Transverse colon (tissue), 4 donors: Measurements from ENCODE around the gene ECHS1. TPM values are rescaled to one million over a fixed set of nuclear protein-coding genes. Genes with fewer than 3 reads are reported as not detected.

Experiments used
- DNase-seq: peaks from one replicate; pipeline ENCODE4 v3.0.0-alpha.2; 2019
- H3K27ac ChIP-seq, 4 donors: fragments of 200-600 bp; sonication (generic); 2 replicates each; pipeline ENCODE4 v1.5.1; 2016 to 2018; ENCODE audit warnings: inconsistent platforms in 4 of 4
- H3K27me3 ChIP-seq: fragments of 200-600 bp; sonication (generic); 2 replicates; pipeline ENCODE4 v1.5.1; 2017; ENCODE audit warnings: inconsistent platforms
- H3K36me3 ChIP-seq, 4 donors: fragments of 200-600 bp; sonication (generic); 2 replicates each; pipeline ENCODE4 v1.5.1; 2017 to 2019; ENCODE audit warnings: inconsistent platforms in 4 of 4
- H3K4me1 ChIP-seq, 4 donors: fragments of 200-600 bp; sonication (generic); 2 replicates each; pipeline ENCODE4 v1.5.1; 2017 to 2020; ENCODE audit warnings: inconsistent platforms in 4 of 4
- H3K4me3 ChIP-seq, 4 donors: fragments of 200-600 bp; sonication (generic); 1 replicate in 1 of 4; 2 replicates in 3 of 4; pipeline versions ENCODE4 v1.5.1 to v1.6.1; 2017 to 2019; ENCODE audit warnings: inconsistent platforms in 4 of 4
- H3K9me3 ChIP-seq, 2 donors: fragments of 200-600 bp; sonication (generic); 2 replicates each; pipeline ENCODE4 v1.5.1; 2017 to 2019; ENCODE audit warnings: inconsistent platforms in 2 of 2
- CTCF ChIP-seq, 5 experiments: fragments of 200-600 bp in 3 of 5; fragments of 450-650 bp in 2 of 5; sonication (generic) in 3 of 5; IDR thresholded peaks; 1 replicate in 2 of 5; 2 replicates in 3 of 5; pipeline ENCODE4 v1.5.1; 2016 to 2017; ENCODE audit warnings: antibody characterized with exemption in 5 of 5, inconsistent platforms in 3 of 5, mild to moderate bottlenecking in 2 of 5, moderate library complexity in 1 of 5
- EP300 ChIP-seq: sonication (generic); formaldehyde crosslinking; IDR thresholded peaks from one replicate; pipeline ENCODE4 v1.6.1; 2017; ENCODE audit warnings: antibody characterized with exemption, low read depth
- POLR2A ChIP-seq: fragments of 450-650 bp; IDR thresholded peaks from one replicate; pipeline ENCODE4 v1.6.1; 2016; ENCODE audit warnings: antibody characterized with exemption, mild to moderate bottlenecking, moderate library complexity
- POLR2AphosphoS5 ChIP-seq, 3 donors: sonication (generic); formaldehyde crosslinking; IDR thresholded peaks; one replicate each; pipeline ENCODE4 v1.6.1; 2016; ENCODE audit warnings: antibody characterized with exemption in 3 of 3
- WGBS, 2 donors: methylation state at CpG; one replicate each; pipeline ENCODE4 v1.1.5; 2018; ENCODE audit warnings: low coverage in 1 of 2; 5-methylcytosine and 5-hydroxymethylcytosine counted together
- in situ Hi-C, 4 donors: fragments of 200-750 bp; cut with MboI; loops; one replicate each; pipeline versions ENCODE4 v1.15.0 to v1.15.1; 2017; ENCODE audit warnings: low sequenced_read_pairs in 3 of 4, low pct_ligation_motif_present in 1 of 4, low pct_unique_long_range_greater_than_20kb in 1 of 4
- intact Hi-C: fragments of 100-400 bp; cut with DNase I; formaldehyde crosslinking; loops from one replicate; pipeline ENCODE4 v1.15.1; 2023; ENCODE audit warnings: low total_unique reads
- total RNA-seq, 4 donors: library from RNA; depleted of rRNA; stranded (reverse); fragments of >200 nt; gene quantifications; one replicate each; pipeline ENCODE4 v1.1.0, GENCODE V29; 2016

The ECHS1 gene
- total RNA-seq, 4 donors from 2014 or later = 48.3 to 165 (median 120) TPM

GRCh38 chr10:133366751-133367150 is 6.4 kb downstream of the ECHS1 start:
- no peak for DNase-seq
- Histone ChIP-seq H3K4me1 (peaks cover 0 to 14% (median under 1%) of the 10 kb centered on the region in 4 donors), H3K36me3 (peaks cover 0 to 51% (median 19%) of the 10 kb centered on the region in 4 donors), H3K9me3 (no peaks in the 10 kb centered on the region), H3K27ac (no peak overlapping the region), H3K4me3 (no peak overlapping the region), H3K27me3 (no peaks in the 10 kb centered on the region)
- intact Hi-C loops = no loop called here
- TF ChIP-seq EP300 (no peak), CTCF (IDR thresholded peaks at IDR 0.05) (no peak), POLR2AphosphoS5 (IDR thresholded peaks at IDR 0.05) (no peak), POLR2A (no peak)
- in situ Hi-C loops = no loop called here
- WGBS, 2 donors = 91 to 100% methylated on average over 1 to 13 of the region's 13 CpGs

GRCh38 chr10:133366130-133366478 is 7.0 kb downstream of the ECHS1 start:
- H3K9me3 ChIP-seq = no peaks in the 10 kb centered on the region
- DNase-seq = no peak
- no peaks in the 10 kb centered on the region for H3K27me3 ChIP-seq
- no peak overlapping the region for H3K4me3 ChIP-seq
- no peak for TF ChIP-seq EP300
- no peak for TF ChIP-seq POLR2A
- no peak for TF ChIP-seq POLR2AphosphoS5 (IDR thresholded peaks at IDR 0.05)
- TF ChIP-seq CTCF (IDR thresholded peaks at IDR 0.05) = no peak
- intact Hi-C loops (no loop called here), in situ Hi-C loops (no loop called here)
- no peak overlapping the region for H3K27ac ChIP-seq
- WGBS, 2 donors = 84% methylated on average over 17 of the region's 17 CpGs; no CpG with 5 or more reads in 1 of the 2 donors
- peaks cover 0 to 51% (median 19%) of the 10 kb centered on the region in 4 donors for H3K36me3 ChIP-seq
- H3K4me1 ChIP-seq = peaks cover 0 to 13% (median 0%) of the 10 kb centered on the region in 4 donors

- TF ChIP-seq POLR2A (no peak), POLR2AphosphoS5 (IDR thresholded peaks at IDR 0.05) (no peak), CTCF (IDR thresholded peaks at IDR 0.05) (no peak), EP300 (no peak)
- H3K9me3 ChIP-seq = no peaks in the 10 kb centered on the region
- H3K36me3 ChIP-seq = peaks cover 0 to 51% (median 19%) of the 10 kb centered on the region in 4 donors
- H3K4me1 ChIP-seq = peaks cover 0 to 14% (median 1%) of the 10 kb centered on the region in 4 donors
- in situ Hi-C loops = no loop called here
- no peak overlapping the region for H3K4me3 ChIP-seq
- intact Hi-C loops = no loop called here
- peak overlapping the region in 3 of 4 donors; percentile 24 to 66 (median 60) for H3K27ac ChIP-seq
- WGBS, 2 donors = 88 to 100% methylated on average over 1 to 13 of the region's 13 CpGs
- H3K27me3 ChIP-seq = no peaks in the 10 kb centered on the region
- no peak for DNase-seq
Observed at GRCh38 chr10:133365461-133366129, 7.6 kb downstream of the ECHS1 start.

GRCh38 chr10:133364645-133365431 is 8.3 kb downstream of the ECHS1 start:
- H3K4me1 ChIP-seq = peaks cover 0 to 22% (median 7%) of the 10 kb centered on the region in 4 donors
- in situ Hi-C loops (no loop called here), intact Hi-C loops (no loop called here)
- no peaks in the 10 kb centered on the region for H3K27me3 ChIP-seq
- no peak overlapping the region for H3K4me3 ChIP-seq
- TF ChIP-seq POLR2A (no peak), POLR2AphosphoS5 (IDR thresholded peaks at IDR 0.05) (no peak), CTCF (IDR thresholded peaks at IDR 0.05) (no peak), EP300 (no peak)
- H3K36me3 ChIP-seq = peaks cover 0 to 46% (median 17%) of the 10 kb centered on the region in 4 donors
- no peaks in the 10 kb centered on the region for H3K9me3 ChIP-seq
- peak; percentile 51 for DNase-seq
- H3K27ac ChIP-seq = peak overlapping the region; percentile 24 to 66 (median 63)
- 23 to 73% methylated on average over 3 to 29 of the region's 29 CpGs for WGBS, 2 donors
